ENCODE results near the gene TMEM178A. TPM values are rescaled to one million over a fixed set of nuclear protein-coding genes. Genes with fewer than 3 reads are reported as not detected.

The TMEM178A gene
- total and polyA plus RNA-seq, 8 donors: 0.34 to 5.8 (median 0.80) TPM

DNA sequence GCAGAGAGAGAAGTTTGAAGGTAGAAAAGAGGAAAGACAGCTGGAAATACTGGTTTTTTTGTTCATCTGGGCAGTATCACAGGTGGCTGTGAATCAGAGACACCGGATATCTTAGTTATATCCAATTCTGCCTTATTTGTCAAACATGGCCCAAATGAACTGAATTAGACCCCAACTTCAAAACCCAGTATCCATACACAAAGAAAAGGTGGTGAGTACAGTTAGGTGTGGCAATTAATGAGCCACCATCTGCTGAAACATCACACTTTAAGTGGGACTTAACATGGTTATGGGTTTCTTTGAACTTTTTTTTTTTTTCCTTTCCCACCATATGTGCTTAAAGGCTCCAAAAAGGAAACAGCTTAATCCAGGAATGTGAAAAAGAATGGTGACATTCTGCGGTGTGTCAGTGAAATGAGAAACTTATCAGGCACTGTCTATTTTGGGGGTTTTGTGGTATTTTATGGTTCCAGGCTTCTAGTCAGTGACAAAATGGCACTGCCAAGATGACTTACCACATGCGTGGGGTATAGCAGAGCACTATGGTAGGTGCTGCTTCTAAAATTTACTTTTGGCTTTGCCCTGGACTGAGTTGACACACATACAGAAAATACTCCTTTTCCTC lies 5.0 kb upstream of the TMEM178A start:
- H3K9me3 ChIP-seq: no peaks in the 10 kb centered on the region
- TF ChIP-seq, protein P1, sequence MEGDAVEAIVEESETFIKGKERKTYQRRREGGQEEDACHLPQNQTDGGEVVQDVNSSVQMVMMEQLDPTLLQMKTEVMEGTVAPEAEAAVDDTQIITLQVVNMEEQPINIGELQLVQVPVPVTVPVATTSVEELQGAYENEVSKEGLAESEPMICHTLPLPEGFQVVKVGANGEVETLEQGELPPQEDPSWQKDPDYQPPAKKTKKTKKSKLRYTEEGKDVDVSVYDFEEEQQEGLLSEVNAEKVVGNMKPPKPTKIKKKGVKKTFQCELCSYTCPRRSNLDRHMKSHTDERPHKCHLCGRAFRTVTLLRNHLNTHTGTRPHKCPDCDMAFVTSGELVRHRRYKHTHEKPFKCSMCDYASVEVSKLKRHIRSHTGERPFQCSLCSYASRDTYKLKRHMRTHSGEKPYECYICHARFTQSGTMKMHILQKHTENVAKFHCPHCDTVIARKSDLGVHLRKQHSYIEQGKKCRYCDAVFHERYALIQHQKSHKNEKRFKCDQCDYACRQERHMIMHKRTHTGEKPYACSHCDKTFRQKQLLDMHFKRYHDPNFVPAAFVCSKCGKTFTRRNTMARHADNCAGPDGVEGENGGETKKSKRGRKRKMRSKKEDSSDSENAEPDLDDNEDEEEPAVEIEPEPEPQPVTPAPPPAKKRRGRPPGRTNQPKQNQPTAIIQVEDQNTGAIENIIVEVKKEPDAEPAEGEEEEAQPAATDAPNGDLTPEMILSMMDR (IDR thresholded peaks at IDR 0.05): no peak
- ATAC-seq (no peak), FAIRE-seq (no peak), DNase-seq (no peak)
- WGBS, 2 donors: 94 to 95% methylated on average over 3 of the region's 3 CpGs
- intact Hi-C loops (cut with DNase I): no loop called here
- H3K4me3 ChIP-seq: no peak overlapping the region
- H3K27ac ChIP-seq: no peak overlapping the region
- H3K4me1 ChIP-seq: no peaks in the 10 kb centered on the region
- no peaks in the 10 kb centered on the region for H3K27me3 ChIP-seq
- no peaks in the 10 kb centered on the region for H3K36me3 ChIP-seq

GRCh38 chr2:39661826-39662225 lies 3.9 kb upstream of the TMEM178A start:
- TF ChIP-seq, protein P1 (IDR thresholded peaks at IDR 0.05): no peak
- no peaks in the 10 kb centered on the region for H3K36me3 ChIP-seq
- H3K4me3 ChIP-seq: no peak overlapping the region
- ATAC-seq (no peak), DNase-seq (no peak), FAIRE-seq (no peak)
- WGBS, 2 donors: 62% methylated on average over 1 of the region's 1 CpG
- no peaks in the 10 kb centered on the region for H3K27me3 ChIP-seq
- no peaks in the 10 kb centered on the region for H3K9me3 ChIP-seq
- H3K27ac ChIP-seq: no peak overlapping the region
- intact Hi-C loops (cut with DNase I): no loop called here
- peaks cover 0 to 5% (median 0%) of the 10 kb centered on the region in 3 donors for H3K4me1 ChIP-seq

GRCh38 chr2:39663187-39663930 lies 2.4 kb upstream of the TMEM178A start:
- WGBS, 2 donors: 97 to 99% methylated on average over 2 of the region's 2 CpGs
- intact Hi-C loops (cut with DNase I): no loop called here
- no peak overlapping the region for H3K27ac ChIP-seq
- ATAC-seq (no peak), FAIRE-seq (no peak), DNase-seq (no peak)
- no peaks in the 10 kb centered on the region for H3K36me3 ChIP-seq
- TF ChIP-seq, protein P1 (IDR thresholded peaks at IDR 0.05): no peak
- H3K4me1 ChIP-seq: peaks cover 0 to 5% (median 0%) of the 10 kb centered on the region in 3 donors
- peaks cover 0 to 9% (median 0%) of the 10 kb centered on the region in 4 donors for H3K27me3 ChIP-seq
- H3K4me3 ChIP-seq: no peak overlapping the region
- no peaks in the 10 kb centered on the region for H3K9me3 ChIP-seq

DNA sequence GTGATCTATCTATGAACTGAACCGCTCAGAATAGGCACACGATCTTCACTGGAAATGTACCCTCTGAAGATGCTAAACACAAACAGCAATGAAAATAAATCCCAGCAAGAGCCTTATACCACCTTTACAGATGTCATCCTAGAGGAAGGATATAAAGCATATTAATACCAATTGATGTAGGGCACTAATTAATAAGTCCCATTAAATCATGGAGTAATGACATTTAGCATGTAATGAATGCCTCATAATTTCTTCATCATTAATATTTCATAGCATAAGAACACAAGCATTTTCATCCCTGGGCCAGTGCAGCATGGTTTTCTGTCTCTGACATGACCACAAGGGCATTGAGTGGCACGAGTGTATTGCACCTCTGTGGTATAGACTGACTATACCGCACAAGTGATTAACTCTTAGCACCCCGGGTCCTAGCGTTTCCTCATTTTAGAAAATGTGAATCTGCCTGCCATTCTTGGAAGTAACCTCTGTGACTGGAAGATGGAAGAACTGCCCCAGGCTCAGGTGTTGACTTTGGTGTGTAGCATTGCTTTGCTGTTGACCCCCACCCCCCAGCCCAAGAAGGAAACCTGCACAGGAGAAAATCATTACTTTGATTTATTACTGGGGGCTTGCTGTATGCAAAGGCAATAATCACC lies 1.4 kb upstream of the TMEM178A start:
- WGBS, 2 donors: 62 to 63% methylated on average over 6 of the region's 6 CpGs
- peaks cover 0 to 5% (median 0%) of the 10 kb centered on the region in 3 donors for H3K4me1 ChIP-seq

More for the DNA sequence above, 1.4 kb upstream of the TMEM178A start:
- TF ChIP-seq, protein P1 (IDR thresholded peaks at IDR 0.05): no peak
- ATAC-seq (no peak), DNase-seq (no peak), FAIRE-seq (no peak)
- Histone ChIP-seq H3K27ac (no peak overlapping the region), H3K36me3 (no peaks in the 10 kb centered on the region), H3K9me3 (no peaks in the 10 kb centered on the region), H3K27me3 (peaks cover 0 to 12% (median 0%) of the 10 kb centered on the region in 4 donors), H3K4me3 (no peak overlapping the region)
- intact Hi-C loops (cut with DNase I): no loop called here
